Smooth muscle cell (in vitro differentiated cells): Measurements from ENCODE around the gene RCCD1. TPM values are rescaled to one million over a fixed set of nuclear protein-coding genes. Genes with fewer than 3 reads are reported as not detected.

ENCODE experiments used
- DNase-seq: peaks from one replicate; lab custom pipeline; 2025; ENCODE audit not compliant: unreplicated experiment; lab: John Stamatoyannopoulos, UW
- H2AFZ ChIP-seq: fragments of 200-600 bp; sonication (generic); 2 replicates; pipeline ENCODE4 v1.6.0; 2016; ENCODE audit warnings: antibody characterized with exemption, low read depth, mild to moderate bottlenecking
- H3F3A ChIP-seq: fragments of 200-600 bp; sonication (generic); 2 replicates; pipeline ENCODE4 v1.6.0; 2017; ENCODE audit warnings: antibody characterized with exemption, low read depth
- H3K27ac ChIP-seq: fragments of 200-600 bp; sonication (generic); 2 replicates; pipeline ENCODE4 v1.5.1; 2016; ENCODE audit warnings: low read depth, mild to moderate bottlenecking
- H3K27me3 ChIP-seq: fragments of 200-600 bp; sonication (generic); 2 replicates; pipeline ENCODE4 v1.6.1; 2016; ENCODE audit warnings: low read depth, mild to moderate bottlenecking
- H3K36me3 ChIP-seq: fragments of 200-600 bp; sonication (generic); 2 replicates; pipeline ENCODE4 v1.5.1; 2016; ENCODE audit warnings: low read depth
- H3K4me1 ChIP-seq: fragments of 200-600 bp; sonication (generic); 2 replicates; pipeline ENCODE4 v1.5.1; 2016; ENCODE audit warnings: low read depth
- H3K4me2 ChIP-seq: fragments of 200-600 bp; sonication (generic); 2 replicates; pipeline ENCODE4 v1.6.0; 2016; ENCODE audit warnings: mild to moderate bottlenecking
- H3K4me3 ChIP-seq: fragments of 200-600 bp; sonication (generic); 2 replicates; pipeline ENCODE4 v1.5.1; 2016; ENCODE audit warnings: mild to moderate bottlenecking
- H3K79me2 ChIP-seq: fragments of 200-600 bp; sonication (generic); 2 replicates; pipeline ENCODE4 v1.6.0; 2016; ENCODE audit warnings: low read depth, mild to moderate bottlenecking
- H3K9ac ChIP-seq: fragments of 200-600 bp; sonication (generic); 2 replicates; pipeline ENCODE4 v1.6.0; 2016; ENCODE audit warnings: low read depth
- H3K9me3 ChIP-seq: fragments of 200-600 bp; sonication (generic); replicated peaks from 2 replicates; pipeline ENCODE4 v1.5.1; 2016; ENCODE audit warnings: low read depth
- H4K20me1 ChIP-seq: fragments of 200-600 bp; sonication (generic); 2 replicates; pipeline ENCODE4 v1.6.0; 2016; ENCODE audit warnings: low read depth
- CTCF ChIP-seq: fragments of 200-600 bp; sonication (generic); IDR thresholded peaks from 2 replicates; pipeline ENCODE4 v1.5.1; 2017; ENCODE audit warnings: borderline replicate concordance, mild to moderate bottlenecking, antibody characterized with exemption; ENCODE audit not compliant: insufficient read depth, poor library complexity, severe bottlenecking
- WGBS: methylation state at CpG from one replicate; pipeline ENCODE4 v1.1.7; 2016; ENCODE audit warnings: low lambda C conversion rate; 5-methylcytosine and 5-hydroxymethylcytosine counted together
- polyA plus RNA-seq: library from polyadenylated mRNA; unstranded; fragments of >200 nt; fragmentation: Nextera tagmentation; extraction: Ambion mirVana; gene quantifications from 2 replicates; pipeline ENCODE4 v1.2.1, GENCODE V29; 2016
- total RNA-seq: library from RNA; depleted of rRNA; stranded (reverse); fragments of >200 nt; gene quantifications from 2 replicates; pipeline ENCODE4 v1.2.3, GENCODE V29; 2014

The RCCD1 gene
- total and polyA plus RNA-seq, 2 experiments from 2014 or later, result 4.4 to 9.2 TPM

GRCh38 chr15:90915216-90915807, 39.4 kb upstream of the RCCD1 start:
- 88% methylated on average over 7 of the region's 7 CpGs for WGBS
- no peaks in the 10 kb centered on the region for H3K9me3 ChIP-seq
- H3K4me1 ChIP-seq, result no peaks in the 10 kb centered on the region
- no peak overlapping the region for H2AFZ ChIP-seq
- H3K9ac ChIP-seq, result no peak overlapping the region
- no peak for DNase-seq
- H3K36me3 ChIP-seq, result no peaks in the 10 kb centered on the region
- no peaks in the 10 kb centered on the region for H3F3A ChIP-seq
- H3K27me3 ChIP-seq, result no peaks in the 10 kb centered on the region
- H3K27ac ChIP-seq, result peak overlapping the region; percentile 7
- no peak for TF ChIP-seq CTCF
- H3K4me3 ChIP-seq, result no peak overlapping the region
- no peaks in the 10 kb centered on the region for H4K20me1 ChIP-seq
- no peak overlapping the region for H3K4me2 ChIP-seq
- no peaks in the 10 kb centered on the region for H3K79me2 ChIP-seq

- 75% methylated on average over 25 of the region's 25 CpGs for WGBS
- H2AFZ ChIP-seq, result no peak overlapping the region
- TF ChIP-seq CTCF, result no peak
- no peaks in the 10 kb centered on the region for H4K20me1 ChIP-seq
- H3K27ac ChIP-seq, result peak overlapping the region; percentile 7
- H3K4me1 ChIP-seq, result no peaks in the 10 kb centered on the region
- no peaks in the 10 kb centered on the region for H3K27me3 ChIP-seq
- H3K79me2 ChIP-seq, result no peaks in the 10 kb centered on the region
- H3K9me3 ChIP-seq, result no peaks in the 10 kb centered on the region
- no peak for DNase-seq
- no peak overlapping the region for H3K4me3 ChIP-seq
- H3K36me3 ChIP-seq, result no peaks in the 10 kb centered on the region
- no peaks in the 10 kb centered on the region for H3F3A ChIP-seq
- H3K9ac ChIP-seq, result no peak overlapping the region
- H3K4me2 ChIP-seq, result no peak overlapping the region
Measured at GRCh38 chr15:90915808-90916440, 38.8 kb upstream of the RCCD1 start.

DNA sequence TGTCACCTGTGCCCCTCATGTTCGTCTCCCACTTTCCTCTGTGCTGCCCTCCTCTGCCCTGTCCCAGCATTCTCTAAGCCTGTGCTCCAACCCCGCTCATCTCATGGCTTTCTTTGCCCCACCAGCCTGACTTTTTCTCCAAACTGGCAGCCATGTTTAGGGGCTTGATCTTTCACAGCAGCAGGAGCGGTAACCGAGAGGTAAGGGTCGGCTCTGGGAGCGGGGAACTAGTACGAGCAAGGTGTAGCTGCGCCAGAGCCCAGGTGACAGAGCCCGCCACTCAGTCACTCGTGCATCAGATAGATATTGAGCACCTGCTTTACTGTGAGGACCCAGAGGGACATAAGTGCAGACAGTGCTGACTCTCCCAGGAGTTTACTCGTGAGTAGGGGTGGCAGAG, 38.2 kb upstream of the RCCD1 start:
- Histone ChIP-seq H3K9me3 (no peaks in the 10 kb centered on the region), H3K27me3 (no peaks in the 10 kb centered on the region), H4K20me1 (no peaks in the 10 kb centered on the region), H3K27ac (no peak overlapping the region), H3K79me2 (no peaks in the 10 kb centered on the region), H3F3A (no peaks in the 10 kb centered on the region), H3K36me3 (no peaks in the 10 kb centered on the region), H3K4me2 (no peak overlapping the region), H2AFZ (no peak overlapping the region), H3K9ac (no peak overlapping the region), H3K4me1 (no peaks in the 10 kb centered on the region), H3K4me3 (no peak overlapping the region)
- TF ChIP-seq CTCF, result no peak
- DNase-seq, result no peak
- WGBS, result 88% methylated on average over 11 of the region's 11 CpGs

- H3K4me2 ChIP-seq, result no peak overlapping the region
- H3F3A ChIP-seq, result no peaks in the 10 kb centered on the region
- WGBS, result 94% methylated on average over 11 of the region's 12 CpGs
- no peaks in the 10 kb centered on the region for H3K36me3 ChIP-seq
- DNase-seq, result no peak
- H3K27me3 ChIP-seq, result no peaks in the 10 kb centered on the region
- no peak overlapping the region for H2AFZ ChIP-seq
- H3K4me3 ChIP-seq, result no peak overlapping the region
- H3K79me2 ChIP-seq, result no peaks in the 10 kb centered on the region
- no peaks in the 10 kb centered on the region for H3K4me1 ChIP-seq
- H3K9ac ChIP-seq, result no peak overlapping the region
- H4K20me1 ChIP-seq, result no peaks in the 10 kb centered on the region
- H3K9me3 ChIP-seq, result no peaks in the 10 kb centered on the region
- no peak overlapping the region for H3K27ac ChIP-seq
- no peak for TF ChIP-seq CTCF
Measured at GRCh38 chr15:90917569-90917968, 37.1 kb upstream of the RCCD1 start.
